K562 (cell line): Measurements from ENCODE around the gene OVOL1. TPM values are rescaled to one million over a fixed set of nuclear protein-coding genes. Genes with fewer than 3 reads are reported as not detected.

Experiments
- ATAC-seq: fragments of 200-7000 bp; cut with Tn5 transposase; 3 replicates; pipeline ENCODE4 v1.9.1; 2020; ENCODE audit warnings: moderate library complexity
- BruUV-seq: library from RNA; stranded (reverse); fragments of 400-500 nt; replicated peaks from 2 replicates; lab custom pipeline; 2021; lab: Mats Ljungman, UMichigan
- CTCF ChIA-PET: fragments of 300-600 bp; formaldehyde crosslinking; extraction: SDS; loops from one replicate; lab custom pipeline; 2021; ENCODE audit warnings: low intra/inter-chr PET ratio; lab: Yijun Ruan, JAX
- POLR2A ChIA-PET: fragments of 300-600, 350-650 bp; sonication (Branson Sonifier 250); formaldehyde crosslinking; extraction: SDS; loops from one replicate; lab custom pipeline; 2021; ENCODE audit warnings: antibody characterized with exemption, inconsistent platforms; lab: Yijun Ruan, JAX
- DNase-seq, 4 experiments: peaks; one replicate each; pipeline versions ENCODE4 v3.0.0 to v3.0.0-alpha.2; 2011 to 2018; ENCODE audit warnings: low spot score in 3 of 4, mixed read lengths in 3 of 4; ENCODE audit errors: extremely low read depth in 1 of 4
- FAIRE-seq: peaks from 2 replicates; lab custom pipeline; 2011; peaks lifted over from hg19 to GRCh38; lab: Jason Lieb, UNC
- H2AFZ ChIP-seq: 2 replicates; pipeline ENCODE4 v1.6.0; 2011; ENCODE audit warnings: low read depth, low read length, control low read depth, inconsistent platforms
- H3K27ac ChIP-seq: fragments of 200-600 bp; 3 replicates; pipeline ENCODE4 v1.8.0; 2011; ENCODE audit warnings: low read depth, mild to moderate bottlenecking, control low read depth, inconsistent platforms, low read length, moderate library complexity, mixed read lengths; ENCODE audit errors: extremely low read depth
- H3K27me3 ChIP-seq, 2 experiments: fragments of 300-600 bp in 1 of 2; 2 replicates in 1 of 2; 3 replicates in 1 of 2; pipeline versions ENCODE4 v1.6.0 to v1.8.0; 2011; ENCODE audit warnings: inconsistent platforms in 2 of 2, low read length in 2 of 2, mild to moderate bottlenecking in 1 of 2, mixed read lengths in 1 of 2, moderate library complexity in 1 of 2; ENCODE audit not compliant: control insufficient read depth in 2 of 2, insufficient read depth in 2 of 2
- H3K36me3 ChIP-seq: fragments of 300-600 bp; 3 replicates; pipeline ENCODE4 v1.8.0; 2011; ENCODE audit warnings: mild to moderate bottlenecking, low read length, inconsistent platforms; ENCODE audit not compliant: control insufficient read depth, insufficient read depth
- H3K4me1 ChIP-seq, 2 experiments: fragments of 200-600 bp in 1 of 2; replicated peaks in 1 of 2; 2 replicates in 1 of 2; 3 replicates in 1 of 2; pipeline versions ENCODE4 v1.5.1 to v1.8.0; 2011; ENCODE audit warnings: inconsistent platforms in 2 of 2, low read length in 2 of 2, mild to moderate bottlenecking in 1 of 2, mixed read lengths in 1 of 2, moderate library complexity in 1 of 2; ENCODE audit not compliant: control insufficient read depth in 2 of 2, insufficient read depth in 2 of 2
- H3K4me2 ChIP-seq: 2 replicates; pipeline ENCODE4 v1.6.1; 2011; ENCODE audit warnings: low read length, control low read depth, inconsistent platforms, mixed read lengths; ENCODE audit not compliant: insufficient read depth
- H3K4me3 ChIP-seq: fragments of 200-600 bp; sonication (generic), shearing (Covaris generic); 2 replicates; pipeline ENCODE4 v1.5.1; 2016; ENCODE audit warnings: control low read depth, inconsistent platforms
- H3K79me2 ChIP-seq: fragments of 200-600 bp; 3 replicates; pipeline ENCODE4 v1.8.0; 2011; ENCODE audit warnings: low read length, inconsistent platforms; ENCODE audit not compliant: control insufficient read depth, insufficient read depth
- H3K9ac ChIP-seq, 2 experiments: 2 replicates each; pipeline versions ENCODE4 v1.6.0 to v1.6.1; 2011; ENCODE audit warnings: low read depth in 2 of 2, low read length in 2 of 2, control low read depth in 1 of 2, inconsistent platforms in 1 of 2, mild to moderate bottlenecking in 1 of 2, mixed read lengths in 1 of 2; ENCODE audit not compliant: insufficient read depth in 1 of 2
- H3K9me1 ChIP-seq: one replicate; pipeline ENCODE4 v1.6.0; 2011; ENCODE audit warnings: inconsistent platforms, mild to moderate bottlenecking, low read length, moderate library complexity; ENCODE audit not compliant: control insufficient read depth, insufficient read depth
- H3K9me3 ChIP-seq: replicated peaks from 2 replicates; pipeline ENCODE4 v1.5.1; 2011; ENCODE audit warnings: low read depth, low read length, inconsistent platforms; ENCODE audit not compliant: control insufficient read depth, insufficient read depth
- H4K20me1 ChIP-seq: replicated peaks from 2 replicates; pipeline ENCODE4 v1.6.1; 2011; ENCODE audit warnings: low read length, inconsistent platforms, mixed read lengths; ENCODE audit not compliant: control insufficient read depth, insufficient read depth
- CEBPG ChIP-seq, 3 experiments: fragments of 200-800 bp in 1 of 3; sonication (Bioruptor generic) in 1 of 3; sonication (generic) in 1 of 3; formaldehyde crosslinking in 1 of 3; IDR thresholded peaks in 2 of 3; conservative IDR thresholded peaks in 1 of 3; 2 replicates each; pipeline versions ENCODE4 v1.6.1 to v1.8.0; 2016 to 2022; ENCODE audit warnings: missing compliant biosample characterization in 2 of 3, missing genetic modification characterization in 2 of 3, mild to moderate bottlenecking in 1 of 3, missing genetic modification reagents in 1 of 3
- HEY1 ChIP-seq: fragments of 250-450 bp; sonication (Bioruptor Pico); IDR thresholded peaks from 2 replicates; pipeline ENCODE4 v1.5.0; 2020; ENCODE audit warnings: mild to moderate bottlenecking, moderate library complexity, borderline replicate concordance
- NFE2L1 ChIP-seq: fragments of 450-650 bp; IDR thresholded peaks from 2 replicates; pipeline ENCODE4 v1.6.1; 2016; ENCODE audit warnings: missing genetic modification characterization, low read depth, mild to moderate bottlenecking, missing compliant biosample characterization, moderate library complexity, borderline replicate concordance
- NUFIP1 ChIP-seq: fragments of 450-650 bp; IDR thresholded peaks from 2 replicates; pipeline ENCODE4 v1.6.1; 2018; ENCODE audit not compliant: partially characterized antibody
- RBFOX2 ChIP-seq: fragments of 200-400 bp; formaldehyde crosslinking; IDR thresholded peaks from 2 replicates; pipeline ENCODE4 v1.6.1; 2017; ENCODE audit warnings: low read depth, mild to moderate bottlenecking, low read length, moderate library complexity
- RFX7 ChIP-seq: fragments of 250-450 bp; sonication (Bioruptor Pico); IDR thresholded peaks from 2 replicates; pipeline ENCODE4 v1.5.1; 2021; ENCODE audit warnings: mild to moderate bottlenecking
- SRSF9 ChIP-seq: fragments of 200-400 bp; formaldehyde crosslinking; IDR thresholded peaks from 2 replicates; pipeline ENCODE4 v1.6.1; 2017; ENCODE audit warnings: low read depth, low read length, borderline replicate concordance
- ZFP36 ChIP-seq: fragments of 150-350 bp; IDR thresholded peaks from 2 replicates; pipeline ENCODE4 v1.6.1; 2018; ENCODE audit warnings: low read length, low read depth; ENCODE audit not compliant: partially characterized antibody
- ZNF217 ChIP-seq: sonication (generic); formaldehyde crosslinking; IDR thresholded peaks from 2 replicates; pipeline ENCODE4 v1.8.0; 2022; ENCODE audit warnings: mild to moderate bottlenecking, missing genetic modification reagents
- ZNF589 ChIP-seq: fragments of 200-800 bp; sonication (Bioruptor generic); IDR thresholded peaks from 2 replicates; pipeline ENCODE4 v1.6.1; 2016; ENCODE audit warnings: low read depth, missing genetic modification characterization, missing compliant biosample characterization
- WGBS: fragments of 100-300 bp; shearing (Covaris generic); methylation state at CpG from one replicate; pipeline ENCODE4 v1.1.6; 2016; ENCODE audit warnings: low coverage, mixed read lengths; ENCODE audit not compliant: insufficient coverage; ENCODE audit errors: missing lambda C conversion rate; 5-methylcytosine and 5-hydroxymethylcytosine counted together
- in situ Hi-C: fragments of 300-500 bp; cut with MboI; formaldehyde crosslinking; loops from 4 replicates; pipeline ENCODE4 v1.15.0; 2018; ENCODE audit warnings: inconsistent platforms, mixed read lengths
- intact Hi-C: fragments of 100-400 bp; cut with micrococcal nuclease; formaldehyde crosslinking; loops from 2 replicates; pipeline ENCODE4 v1.14.2; 2022
- polyA plus RNA-seq, 8 experiments: library from polyadenylated mRNA; depleted of rRNA in 4 of 8; stranded (reverse) in 5 of 8; unstranded in 3 of 8; fragments of >200 nt; fragmentation: Nextera tagmentation in 2 of 8; fragmentation: Illumina TruSeq in 1 of 8; extraction: Ambion mirVana in 2 of 8; extraction: Trizol in 1 of 8; gene quantifications; 2 replicates each; pipeline versions ENCODE4 v1.2.1 to v1.2.3, GENCODE V29; 2011 to 2014; ENCODE audit warnings: inconsistent platforms in 1 of 8, missing spikeins in 1 of 8
- total RNA-seq, 7 experiments: library from RNA; depleted of rRNA in 6 of 7; stranded (reverse); fragments of >200 nt in 6 of 7; fragmentation: Illumina TruSeq in 2 of 7; extraction: Trizol in 2 of 7; gene quantifications; 2 replicates each; pipeline versions ENCODE4 v1.2.1 to v1.2.3, GENCODE V29; 2011 to 2021; ENCODE audit warnings: low replicate concordance in 1 of 7
- TF ChIP-seq, protein P1 (sequence below): IDR thresholded peaks from 3 replicates; pipeline ENCODE4 v1.6.1; 2011; ENCODE audit warnings: borderline replicate concordance, mild to moderate bottlenecking; ENCODE audit not compliant: insufficient read length, insufficient read depth
- TF ChIP-seq, protein P2 (sequence below): sonication (generic); formaldehyde crosslinking; IDR thresholded peaks from 2 replicates; pipeline ENCODE4 v1.8.1; 2023; ENCODE audit warnings: mild to moderate bottlenecking, missing genetic modification reagents

OVOL1 gene
- total and polyA plus RNA-seq, 9 of the 15 experiments (the other 6 are each of a cell fraction or from before 2014, with no cell fraction given) = 0.09 TPM; not detected in 8

DNA sequence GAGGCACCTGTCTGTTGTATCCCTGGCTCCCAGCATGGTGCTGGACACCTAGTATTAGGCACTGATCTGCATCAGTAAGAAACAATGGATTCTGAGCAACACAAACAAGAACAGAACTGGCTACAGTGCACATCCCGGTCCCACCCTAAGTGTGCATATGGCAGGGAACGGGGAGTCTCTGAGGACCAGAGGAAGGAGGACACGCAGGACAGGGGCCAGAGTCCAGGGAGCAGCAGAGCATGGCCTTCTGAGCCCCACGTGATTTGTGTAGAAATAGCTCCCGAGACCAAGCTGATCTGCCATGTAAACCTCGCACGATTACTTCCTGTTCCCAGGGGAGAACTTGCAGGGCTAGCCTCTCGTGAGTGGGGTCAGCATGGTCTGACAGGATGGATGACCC is 34.2 kb downstream of the OVOL1 start (continued):
- no peak for TF ChIP-seq ZNF217 (CRISPR knock-in tag)
- TF ChIP-seq CEBPG (CRISPR knock-in tag; IDR thresholded peaks at IDR 0.05) = no peak
- TF ChIP-seq CEBPG (tag; conservative IDR thresholded peaks at IDR 0.05 in 1 of 2, IDR thresholded peaks at IDR 0.05 in 1 of 2) = no peak
- TF ChIP-seq NFE2L1 = no peak
- TF ChIP-seq RFX7 (CRISPR knock-in tag) = no peak
- TF ChIP-seq, protein P1, sequence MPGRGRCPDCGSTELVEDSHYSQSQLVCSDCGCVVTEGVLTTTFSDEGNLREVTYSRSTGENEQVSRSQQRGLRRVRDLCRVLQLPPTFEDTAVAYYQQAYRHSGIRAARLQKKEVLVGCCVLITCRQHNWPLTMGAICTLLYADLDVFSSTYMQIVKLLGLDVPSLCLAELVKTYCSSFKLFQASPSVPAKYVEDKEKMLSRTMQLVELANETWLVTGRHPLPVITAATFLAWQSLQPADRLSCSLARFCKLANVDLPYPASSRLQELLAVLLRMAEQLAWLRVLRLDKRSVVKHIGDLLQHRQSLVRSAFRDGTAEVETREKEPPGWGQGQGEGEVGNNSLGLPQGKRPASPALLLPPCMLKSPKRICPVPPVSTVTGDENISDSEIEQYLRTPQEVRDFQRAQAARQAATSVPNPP = no peak
- TF ChIP-seq, all 486 proteins: peak for 2

DNA sequence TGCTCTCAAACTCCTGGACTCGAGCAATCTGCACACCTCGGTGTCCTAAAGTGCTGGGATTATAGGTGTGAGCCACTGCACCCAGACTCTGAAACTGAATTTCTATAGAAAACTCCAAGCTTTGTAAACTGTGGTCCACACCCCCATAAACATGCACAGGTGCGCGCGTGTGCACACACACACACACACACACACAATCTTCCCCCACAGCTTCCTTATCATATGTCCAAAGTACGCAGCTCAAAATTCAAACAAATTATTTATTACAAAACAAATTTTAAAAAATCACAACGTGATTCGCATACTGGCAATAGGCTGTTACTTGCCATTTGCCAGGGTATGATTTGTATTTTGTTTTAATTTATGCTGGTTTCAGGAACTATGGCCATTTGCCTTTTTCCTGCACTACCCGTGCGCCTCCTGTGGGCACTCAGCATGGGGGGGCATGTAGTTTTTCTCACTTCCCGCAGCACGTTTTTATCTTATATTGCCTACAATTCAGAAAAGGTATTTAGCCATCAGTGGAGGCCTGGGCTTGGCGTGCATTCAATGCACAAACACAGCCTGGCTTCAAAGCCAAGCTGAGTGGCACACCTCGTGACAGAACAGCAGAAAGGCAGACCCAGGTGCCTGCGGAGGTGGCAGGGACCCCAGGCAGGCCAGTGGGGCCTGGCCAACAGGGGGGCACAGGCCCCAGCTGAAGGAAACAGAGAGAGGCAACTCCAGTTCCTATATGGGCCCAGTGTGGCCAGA is 36.1 kb downstream of the OVOL1 start:
- CTCF ChIA-PET = no interaction called here
- Histone ChIP-seq H2AFZ (no peak overlapping the region), H3K4me3 (no peak overlapping the region), H3K4me1 (peaks cover 0 to 4% of the 10 kb centered on the region in 2 experiments; a peak in 2 of 5 replicates), H4K20me1 (no peaks in the 10 kb centered on the region), H3K27ac (no peak overlapping the region), H3K9me3 (no peaks in the 10 kb centered on the region), H3K27me3 (no peaks in the 10 kb centered on the region), H3K79me2 (no peaks in the 10 kb centered on the region), H3K4me2 (no peak overlapping the region), H3K9ac (peak overlapping the region in 1 of 2 experiments; percentile 36; a peak in 1 of 4 replicates), H3K9me1 (no peaks in the 10 kb centered on the region), H3K36me3 (no peaks in the 10 kb centered on the region)
- 42% methylated on average over 15 of the region's 15 CpGs for WGBS
- in situ Hi-C loops (loop anchor here (5.0 kb wide), 1 partner anchor 111 kb away; the partner anchor contains the start of gene KAT5), intact Hi-C loops (no loop called here)
- POLR2A ChIA-PET = interaction anchor here (1.1 to 3.4 kb wide), 6 partner anchors 9 to 111 kb away, joined by 3 to 18 read pairs (median 4); partner anchors contain the start of gene KAT5
- BruUV-seq = no TSS peak
- ATAC-seq (no peak), DNase-seq (peak in 1 of 4 experiments; percentile 3), FAIRE-seq (no peak)
- TF ChIP-seq HEY1 (CRISPR knock-in tag) (no peak), SRSF9 (no peak), NUFIP1 (no peak), ZNF589 (no peak), RBFOX2 (no peak), ZFP36 (no peak)
- TF ChIP-seq, protein P2, sequence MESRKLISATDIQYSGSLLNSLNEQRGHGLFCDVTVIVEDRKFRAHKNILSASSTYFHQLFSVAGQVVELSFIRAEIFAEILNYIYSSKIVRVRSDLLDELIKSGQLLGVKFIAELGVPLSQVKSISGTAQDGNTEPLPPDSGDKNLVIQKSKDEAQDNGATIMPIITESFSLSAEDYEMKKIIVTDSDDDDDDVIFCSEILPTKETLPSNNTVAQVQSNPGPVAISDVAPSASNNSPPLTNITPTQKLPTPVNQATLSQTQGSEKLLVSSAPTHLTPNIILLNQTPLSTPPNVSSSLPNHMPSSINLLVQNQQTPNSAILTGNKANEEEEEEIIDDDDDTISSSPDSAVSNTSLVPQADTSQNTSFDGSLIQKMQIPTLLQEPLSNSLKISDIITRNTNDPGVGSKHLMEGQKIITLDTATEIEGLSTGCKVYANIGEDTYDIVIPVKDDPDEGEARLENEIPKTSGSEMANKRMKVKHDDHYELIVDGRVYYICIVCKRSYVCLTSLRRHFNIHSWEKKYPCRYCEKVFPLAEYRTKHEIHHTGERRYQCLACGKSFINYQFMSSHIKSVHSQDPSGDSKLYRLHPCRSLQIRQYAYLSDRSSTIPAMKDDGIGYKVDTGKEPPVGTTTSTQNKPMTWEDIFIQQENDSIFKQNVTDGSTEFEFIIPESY (CRISPR knock-in tag) = peak; percentile 73
